Mucosa of gallbladder (tissue), 1 donor: Measurements from ENCODE around the gene SCRG1. TPM values are rescaled to one million over a fixed set of nuclear protein-coding genes. Genes with fewer than 3 reads are reported as not detected.
A peak's percentile ranks its signal among the peaks of the same experiment; 100 is the strongest.

Experiments
- DNase-seq: peaks from one replicate; pipeline ENCODE4 v3.0.0-alpha.2; 2020; ENCODE audit warnings: low spot score
- total RNA-seq: library from RNA; stranded (reverse); gene quantifications from one replicate; pipeline ENCODE4 v1.2.1, GENCODE V29; 2021
- donor health status: DM: no; HTN: no; CAD: no.

SCRG1 gene
- total RNA-seq, result 8.4 TPM

- DNase-seq, result no peak
Observed at GRCh38 chr4:173398779-173399415, at the start of gene SCRG1. TSS of gene SCRG1 (minus strand) at chr4:173399116. CDS start at chr4:173391414, 7,702 bp downstream.

GRCh38 chr4:173448103-173448502 lies 49.2 kb upstream of the SCRG1 start:
- DNase-seq, result peak; percentile 27

GRCh38 chr4:173446416-173446815 lies 47.5 kb upstream of the SCRG1 start:
- no peak for DNase-seq

GRCh38 chr4:173443121-173443520 lies 44.2 kb upstream of the SCRG1 start:
- DNase-seq, result no peak

GRCh38 chr4:173442223-173442932 lies 43.5 kb upstream of the SCRG1 start:
- DNase-seq, result no peak

GRCh38 chr4:173440888-173441287 lies 42.0 kb upstream of the SCRG1 start:
- no peak for DNase-seq

- DNase-seq, result no peak
Observed at GRCh38 chr4:173436771-173437265, 37.9 kb upstream of the SCRG1 start.

GRCh38 chr4:173436149-173436579 lies 37.2 kb upstream of the SCRG1 start:
- peak; percentile 22 for DNase-seq

- DNase-seq, result no peak
Observed at GRCh38 chr4:173434231-173434630, 35.3 kb upstream of the SCRG1 start.

- DNase-seq, result no peak
Observed at GRCh38 chr4:173433447-173433846, 34.5 kb upstream of the SCRG1 start.

GRCh38 chr4:173432430-173432829 lies 33.5 kb upstream of the SCRG1 start:
- DNase-seq, result no peak

GRCh38 chr4:173426064-173426463 lies 27.1 kb upstream of the SCRG1 start:
- no peak for DNase-seq

- DNase-seq, result no peak
Observed at GRCh38 chr4:173424899-173425805, 26.2 kb upstream of the SCRG1 start.

GRCh38 chr4:173420801-173421200 lies 21.9 kb upstream of the SCRG1 start:
- DNase-seq, result no peak

- DNase-seq, result no peak
Observed at GRCh38 chr4:173420324-173420752, 21.4 kb upstream of the SCRG1 start.

- no peak for DNase-seq
Observed at GRCh38 chr4:173418639-173419038, 19.7 kb upstream of the SCRG1 start.

- no peak for DNase-seq
Observed at GRCh38 chr4:173417833-173418232, 18.9 kb upstream of the SCRG1 start.

- peak; percentile 23 for DNase-seq
Observed at GRCh38 chr4:173415885-173416653, 17.2 kb upstream of the SCRG1 start.

GRCh38 chr4:173415092-173415491 lies 16.2 kb upstream of the SCRG1 start:
- no peak for DNase-seq

GRCh38 chr4:173414456-173414855 lies 15.5 kb upstream of the SCRG1 start:
- no peak for DNase-seq

- DNase-seq, result no peak
Observed at GRCh38 chr4:173413036-173413435, 14.1 kb upstream of the SCRG1 start.
